DMS79 (cell line): ENCODE data around the gene NEB.

Experiments used
- DNase-seq: peaks from one replicate; lab custom pipeline; 2025; lab: John Stamatoyannopoulos, UW

NEB gene

GRCh38 chr2:151481744-151482143 lies 252.5 kb downstream of the NEB start:
- DNase-seq: no peak

GRCh38 chr2:151478011-151478410 lies 256.3 kb downstream of the NEB start:
- no peak for DNase-seq

DNA sequence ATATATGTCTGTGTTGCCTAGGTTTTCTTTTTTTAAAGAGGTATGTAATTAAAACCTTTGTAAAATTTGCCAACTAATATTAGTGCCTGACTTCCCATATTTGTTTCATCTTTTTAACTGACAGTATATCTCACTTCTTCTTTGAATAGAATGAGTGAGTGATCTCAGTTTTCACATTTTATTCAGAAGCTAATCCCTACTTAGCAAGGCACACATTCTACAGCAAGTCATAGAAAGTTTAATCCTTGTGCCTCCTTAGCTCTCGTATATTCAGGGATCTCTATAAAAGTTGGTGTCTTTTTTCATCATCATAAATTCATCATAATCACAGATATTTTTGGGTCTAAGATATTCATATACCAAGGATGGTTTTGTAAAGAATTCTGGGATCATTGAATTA lies 258.0 kb downstream of the NEB start:
- DNase-seq: no peak

DNA sequence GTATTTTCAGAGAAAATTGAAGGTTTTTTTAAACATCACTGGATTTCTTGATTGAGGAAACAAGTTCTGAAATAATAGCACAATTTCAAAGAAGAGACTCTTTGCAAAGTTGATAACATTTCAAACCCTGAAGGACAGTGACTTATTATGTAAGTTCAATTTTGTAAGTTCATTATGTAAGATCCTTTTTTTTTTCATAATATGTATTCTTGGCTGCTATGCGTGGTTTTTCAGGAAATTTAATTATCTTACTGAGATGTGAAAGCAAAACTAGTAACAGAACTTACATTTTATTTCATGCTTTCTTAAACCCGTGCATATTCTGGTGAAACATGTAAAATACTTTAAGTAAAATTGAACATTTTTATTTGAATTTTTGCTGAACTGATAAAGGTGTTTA lies 259.2 kb downstream of the NEB start:
- no peak for DNase-seq

DNA sequence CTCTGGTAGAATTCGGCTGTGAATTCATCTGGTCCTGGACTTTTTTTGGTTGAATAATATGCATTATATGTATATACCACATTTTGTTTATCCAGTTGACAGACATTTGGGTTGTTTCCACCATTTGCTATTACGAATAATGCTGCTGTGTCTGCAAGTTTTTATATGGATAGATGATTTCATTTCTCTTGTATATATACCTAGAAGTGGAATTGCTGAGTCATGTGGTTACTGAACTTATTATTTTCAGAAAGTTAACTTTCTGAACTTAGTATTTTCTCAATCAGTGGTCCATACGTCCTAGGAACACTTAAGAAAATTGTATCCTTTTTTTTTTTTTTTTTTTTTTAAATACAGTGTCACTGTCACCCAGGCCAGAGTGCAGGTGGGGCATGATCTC lies 261.3 kb downstream of the NEB start:
- no peak for DNase-seq

- DNase-seq: no peak
These were observed 263.7 kb downstream of the NEB start for GRCh38 chr2:151470556-151470955.

DNA sequence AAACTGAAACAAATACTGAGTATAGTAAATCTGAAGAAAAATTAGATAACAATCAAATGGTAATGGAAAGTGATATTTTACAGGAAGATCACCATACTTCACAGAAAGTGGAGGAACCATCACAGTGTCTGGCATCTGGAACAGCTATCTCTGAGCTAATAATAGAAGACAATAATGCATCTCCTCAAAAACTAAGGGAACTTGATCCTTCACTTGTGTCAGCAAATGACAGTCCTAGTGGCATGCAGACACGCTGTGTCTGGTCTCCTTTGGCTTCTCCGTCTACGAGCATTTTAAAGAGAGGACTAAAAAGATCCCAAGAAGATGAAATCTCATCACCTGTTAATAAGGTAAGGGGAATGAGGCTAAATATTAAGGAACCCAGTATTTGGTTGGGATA lies 268.5 kb downstream of the NEB start:
- no peak for DNase-seq

- no peak for DNase-seq
These were observed 274.9 kb downstream of the NEB start for GRCh38 chr2:151459358-151459757.

- no peak for DNase-seq
These were observed 295.1 kb downstream of the NEB start for GRCh38 chr2:151439127-151439526.

GRCh38 chr2:151438506-151438905 lies 295.8 kb downstream of the NEB start:
- DNase-seq: no peak

GRCh38 chr2:151437630-151438029 lies 296.6 kb downstream of the NEB start:
- peak; percentile 9 for DNase-seq
